ENCODE measurements around the gene OR5M8.

The OR5M8 gene

GRCh38 chr11:56509439-56509838, 18.3 kb upstream of the OR5M8 start:
- CTCF ChIA-PET, result no interaction called here
- H3K4me1 ChIP-seq (ENCODE audit: control insufficient read depth, insufficient read depth, low read length), result no peaks in the 10 kb centered on the region

DNA sequence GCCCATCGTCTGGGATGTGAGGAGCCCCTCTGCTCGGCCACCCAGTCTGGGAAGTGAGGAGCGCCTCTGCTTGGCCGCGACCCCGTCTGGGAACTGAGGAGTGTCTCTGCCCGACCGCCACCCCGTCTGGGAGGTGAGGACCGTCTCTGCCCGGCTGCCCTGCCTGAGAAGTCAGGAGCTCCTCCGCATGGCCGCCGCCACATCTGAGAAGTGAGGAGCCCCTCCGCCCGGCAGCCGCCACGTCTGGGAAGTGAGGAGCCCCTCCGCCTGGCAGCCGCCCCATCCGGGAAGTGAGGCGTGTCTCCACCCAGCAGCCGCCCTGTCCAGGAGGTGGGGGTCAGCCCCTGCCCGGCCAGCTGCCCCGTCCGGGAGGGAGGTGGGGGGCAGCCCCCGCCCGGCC, 5.8 kb upstream of the OR5M8 start:
- Histone ChIP-seq H3K4me3 (ENCODE audit: low read depth, low read length) (no peak overlapping the region), H3K9me3 (ENCODE audit: control insufficient read depth, insufficient read depth, low read depth, low read length) (no peaks in the 10 kb centered on the region), H3K4me1 (ENCODE audit: control insufficient read depth, insufficient read depth, low read length) (no peaks in the 10 kb centered on the region), H3K27ac (ENCODE audit: extremely low read depth, low read depth, low read length) (no peak overlapping the region), H3K36me3 (ENCODE audit: control insufficient read depth in 2 of 2, insufficient read depth in 1 of 2, low read length in 2 of 2) (no peaks in the 10 kb centered on the region)
- ChIA-PET POLR2A (no interaction called here), CTCF (no interaction called here)
- TF ChIP-seq ZFP41 (tag by site-specific recombination; IDR thresholded peaks at IDR 0.05; ENCODE audit: borderline replicate concordance) (no peak), KLF16 (tag by site-specific recombination; IDR thresholded peaks at IDR 0.05) (no peak), ZSCAN30 (tag by site-specific recombination; IDR thresholded peaks at IDR 0.05) (no peak), KLF8 (tag by site-specific recombination; IDR thresholded peaks at IDR 0.05) (no peak), ZNF311 (tag by site-specific recombination; IDR thresholded peaks at IDR 0.05; ENCODE audit: borderline replicate concordance) (no peak), ZNF266 (tag by site-specific recombination; IDR thresholded peaks at IDR 0.05; ENCODE audit: low read depth) (no peak), ZNF223 (tag by site-specific recombination; IDR thresholded peaks at IDR 0.05) (no peak)

More at GRCh38 chr11:56509439-56509838, 18.3 kb upstream of the OR5M8 start:
- Histone ChIP-seq H3K27ac (ENCODE audit: extremely low read depth, low read depth, low read length) (no peak overlapping the region), H3K36me3 (ENCODE audit: control insufficient read depth in 2 of 2, insufficient read depth in 1 of 2, low read length in 2 of 2) (no peaks in the 10 kb centered on the region), H3K4me3 (ENCODE audit: low read depth, low read length) (no peak overlapping the region), H3K9me3 (ENCODE audit: control insufficient read depth, insufficient read depth, low read depth, low read length) (no peaks in the 10 kb centered on the region)
- TF ChIP-seq ZBTB8A (tag by site-specific recombination; IDR thresholded peaks at IDR 0.05) (no peak), ZNF701 (tag by site-specific recombination; IDR thresholded peaks at IDR 0.05) (no peak), ZNF561 (tag by site-specific recombination; IDR thresholded peaks at IDR 0.05; ENCODE audit: borderline replicate concordance) (no peak), ZNF747 (tag by site-specific recombination; IDR thresholded peaks at IDR 0.05) (no peak), SP2 (tag by site-specific recombination; IDR thresholded peaks at IDR 0.05) (no peak), ZFP37 (tag by site-specific recombination; IDR thresholded peaks at IDR 0.05) (no peak), ZNF658 (tag by site-specific recombination; IDR thresholded peaks at IDR 0.05) (no peak), ZNF157 (tag by site-specific recombination; IDR thresholded peaks at IDR 0.05) (no peak), ZNF544 (tag by site-specific recombination; IDR thresholded peaks at IDR 0.05) (no peak), ZNF133 (tag by site-specific recombination; IDR thresholded peaks at IDR 0.05) (no peak), ZSCAN30 (tag by site-specific recombination; IDR thresholded peaks at IDR 0.05) (no peak), ZNF175 (tag by site-specific recombination; IDR thresholded peaks at IDR 0.05) (no peak), ZNF670 (tag by site-specific recombination; IDR thresholded peaks at IDR 0.05; ENCODE audit: low read depth) (no peak)
- TF ChIP-seq, protein P1, sequence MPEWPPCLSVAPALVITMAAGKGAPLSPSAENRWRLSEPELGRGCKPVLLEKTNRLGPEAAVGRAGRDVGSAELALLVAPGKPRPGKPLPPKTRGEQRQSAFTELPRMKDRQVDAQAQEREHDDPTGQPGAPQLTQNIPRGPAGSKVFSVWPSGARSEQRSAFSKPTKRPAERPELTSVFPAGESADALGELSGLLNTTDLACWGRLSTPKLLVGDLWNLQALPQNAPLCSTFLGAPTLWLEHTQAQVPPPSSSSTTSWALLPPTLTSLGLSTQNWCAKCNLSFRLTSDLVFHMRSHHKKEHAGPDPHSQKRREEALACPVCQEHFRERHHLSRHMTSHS (tag by site-specific recombination; IDR thresholded peaks at IDR 0.05), result no peak
- POLR2A ChIA-PET, result no interaction called here

DNA sequence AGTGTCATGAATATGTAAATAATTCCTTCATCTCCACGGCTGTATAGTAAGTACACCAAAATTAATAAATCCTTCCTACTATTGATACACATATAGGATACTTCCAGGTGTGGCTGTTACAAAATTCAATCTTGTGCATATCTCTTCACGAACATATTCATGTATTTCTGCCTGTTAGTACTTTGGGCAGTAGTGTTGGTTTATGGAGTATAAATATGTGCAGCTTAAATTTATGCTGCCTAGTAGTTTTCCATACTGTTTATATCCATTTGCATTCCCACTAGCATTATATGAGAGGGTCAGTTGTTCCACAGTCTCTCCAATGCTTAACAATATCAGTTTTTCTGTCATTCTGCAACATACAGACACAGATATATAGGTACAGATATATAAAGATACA, 3.9 kb upstream of the OR5M8 start:
- H3K36me3 ChIP-seq (ENCODE audit: control insufficient read depth in 2 of 2, insufficient read depth in 1 of 2, low read length in 2 of 2), result no peaks in the 10 kb centered on the region
- TF ChIP-seq ZNF426 (tag by site-specific recombination; IDR thresholded peaks at IDR 0.05), result no peak
- TF ChIP-seq, protein P2, sequence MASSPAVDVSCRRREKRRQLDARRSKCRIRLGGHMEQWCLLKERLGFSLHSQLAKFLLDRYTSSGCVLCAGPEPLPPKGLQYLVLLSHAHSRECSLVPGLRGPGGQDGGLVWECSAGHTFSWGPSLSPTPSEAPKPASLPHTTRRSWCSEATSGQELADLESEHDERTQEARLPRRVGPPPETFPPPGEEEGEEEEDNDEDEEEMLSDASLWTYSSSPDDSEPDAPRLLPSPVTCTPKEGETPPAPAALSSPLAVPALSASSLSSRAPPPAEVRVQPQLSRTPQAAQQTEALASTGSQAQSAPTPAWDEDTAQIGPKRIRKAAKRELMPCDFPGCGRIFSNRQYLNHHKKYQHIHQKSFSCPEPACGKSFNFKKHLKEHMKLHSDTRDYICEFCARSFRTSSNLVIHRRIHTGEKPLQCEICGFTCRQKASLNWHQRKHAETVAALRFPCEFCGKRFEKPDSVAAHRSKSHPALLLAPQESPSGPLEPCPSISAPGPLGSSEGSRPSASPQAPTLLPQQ (tag by site-specific recombination; IDR thresholded peaks at IDR 0.05), result no peak
- no peak for TF ChIP-seq ZNF670 (tag by site-specific recombination; IDR thresholded peaks at IDR 0.05; ENCODE audit: low read depth)
- TF ChIP-seq ZBTB11 (tag by site-specific recombination; conservative IDR thresholded peaks at IDR 0.05; ENCODE audit: low read depth), result no peak
- TF ChIP-seq GFI1B (tag by site-specific recombination; IDR thresholded peaks at IDR 0.05), result no peak
- TF ChIP-seq KLF7 (tag by site-specific recombination; IDR thresholded peaks at IDR 0.05; ENCODE audit: borderline replicate concordance), result no peak
- TF ChIP-seq, protein P3, sequence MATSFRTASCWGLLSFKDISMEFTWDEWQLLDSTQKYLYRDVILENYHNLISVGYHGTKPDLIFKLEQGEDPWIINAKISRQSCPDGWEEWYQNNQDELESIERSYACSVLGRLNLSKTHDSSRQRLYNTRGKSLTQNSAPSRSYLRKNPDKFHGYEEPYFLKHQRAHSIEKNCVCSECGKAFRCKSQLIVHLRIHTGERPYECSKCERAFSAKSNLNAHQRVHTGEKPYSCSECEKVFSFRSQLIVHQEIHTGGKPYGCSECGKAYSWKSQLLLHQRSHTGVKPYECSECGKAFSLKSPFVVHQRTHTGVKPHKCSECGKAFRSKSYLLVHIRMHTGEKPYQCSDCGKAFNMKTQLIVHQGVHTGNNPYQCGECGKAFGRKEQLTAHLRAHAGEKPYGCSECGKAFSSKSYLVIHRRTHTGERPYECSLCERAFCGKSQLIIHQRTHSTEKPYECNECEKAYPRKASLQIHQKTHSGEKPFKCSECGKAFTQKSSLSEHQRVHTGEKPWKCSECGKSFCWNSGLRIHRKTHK (tag by site-specific recombination; IDR thresholded peaks at IDR 0.05), result no peak
- TF ChIP-seq ZNF155 (tag by site-specific recombination; IDR thresholded peaks at IDR 0.05), result no peak
- TF ChIP-seq ZNF701 (tag by site-specific recombination; IDR thresholded peaks at IDR 0.05), result no peak
- TF ChIP-seq WT1 (tag by site-specific recombination; IDR thresholded peaks at IDR 0.05), result no peak
- ChIA-PET CTCF (no interaction called here), POLR2A (no interaction called here)
- no peaks in the 10 kb centered on the region for H3K9me3 ChIP-seq (ENCODE audit: control insufficient read depth, insufficient read depth, low read depth, low read length)
- no peaks in the 10 kb centered on the region for H3K4me1 ChIP-seq (ENCODE audit: control insufficient read depth, insufficient read depth, low read length)
- H3K27ac ChIP-seq (ENCODE audit: extremely low read depth, low read depth, low read length), result no peak overlapping the region
- no peak overlapping the region for H3K4me3 ChIP-seq (ENCODE audit: low read depth, low read length)
